Neural cell (in vitro differentiated cells): ENCODE results near the gene TPR.

Experiments
- EP300 ChIP-seq: fragments of 450-650 bp; conservative IDR thresholded peaks from 2 replicates; pipeline ENCODE4 v1.6.1; 2014; ENCODE audit warnings: antibody characterized with exemption, mild to moderate bottlenecking, moderate library complexity; ENCODE audit not compliant: poor library complexity, severe bottlenecking
- EZH2 ChIP-seq: fragments of 200-600, 300-800 bp; shearing (Covaris generic), sonication (generic); IDR thresholded peaks from 2 replicates; pipeline ENCODE4 v1.6.1; 2014; ENCODE audit warnings: antibody characterized with exemption, low read length, borderline replicate concordance, mild to moderate bottlenecking; ENCODE audit not compliant: insufficient read depth, poor library complexity, severe bottlenecking
- MXI1 ChIP-seq: fragments of 450-650 bp; conservative IDR thresholded peaks from 2 replicates; pipeline ENCODE4 v1.6.1; 2014; ENCODE audit warnings: antibody characterized with exemption, mild to moderate bottlenecking; ENCODE audit not compliant: poor library complexity, severe bottlenecking
- POLR2AphosphoS5 ChIP-seq: IDR thresholded peaks from 2 replicates; pipeline ENCODE4 v1.6.1; 2012
- RAD21 ChIP-seq: fragments of 450-650 bp; conservative IDR thresholded peaks from 2 replicates; pipeline ENCODE4 v1.6.1; 2014; ENCODE audit warnings: antibody characterized with exemption, mild to moderate bottlenecking, moderate library complexity
- SMC3 ChIP-seq: fragments of 450-650 bp; conservative IDR thresholded peaks from 2 replicates; pipeline ENCODE4 v1.6.1; 2014; ENCODE audit warnings: antibody characterized with exemption, mild to moderate bottlenecking, moderate library complexity; ENCODE audit not compliant: poor library complexity
- TAF1 ChIP-seq: IDR thresholded peaks from 2 replicates; pipeline ENCODE4 v1.6.1; 2012; ENCODE audit warnings: low read depth
- TF ChIP-seq, protein P1 (sequence below): fragments of 450-650 bp; IDR thresholded peaks from 2 replicates; pipeline ENCODE4 v1.5.1; 2014; ENCODE audit warnings: antibody characterized with exemption, mild to moderate bottlenecking, moderate library complexity; ENCODE audit not compliant: poor library complexity, severe bottlenecking

DNA sequence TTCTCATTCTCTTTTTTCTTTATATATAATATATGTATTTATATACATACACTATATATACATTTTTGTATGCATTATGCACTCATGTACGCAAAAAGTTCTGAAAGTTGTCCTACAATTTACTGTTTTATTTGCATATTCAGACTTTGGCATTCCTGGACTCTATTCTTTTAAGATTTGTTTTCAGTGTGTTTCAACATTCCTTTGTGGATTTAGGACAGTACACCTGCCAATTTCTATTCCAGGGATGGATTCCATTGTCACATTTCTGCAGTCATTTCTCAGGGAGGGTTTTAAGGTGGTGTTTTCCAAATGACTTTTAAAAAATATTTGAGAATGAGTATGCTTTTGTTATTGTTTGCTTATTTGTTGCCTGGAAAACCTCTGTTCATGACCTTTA, 76.2 kb downstream of the TPR start:
- TF ChIP-seq, protein P1, sequence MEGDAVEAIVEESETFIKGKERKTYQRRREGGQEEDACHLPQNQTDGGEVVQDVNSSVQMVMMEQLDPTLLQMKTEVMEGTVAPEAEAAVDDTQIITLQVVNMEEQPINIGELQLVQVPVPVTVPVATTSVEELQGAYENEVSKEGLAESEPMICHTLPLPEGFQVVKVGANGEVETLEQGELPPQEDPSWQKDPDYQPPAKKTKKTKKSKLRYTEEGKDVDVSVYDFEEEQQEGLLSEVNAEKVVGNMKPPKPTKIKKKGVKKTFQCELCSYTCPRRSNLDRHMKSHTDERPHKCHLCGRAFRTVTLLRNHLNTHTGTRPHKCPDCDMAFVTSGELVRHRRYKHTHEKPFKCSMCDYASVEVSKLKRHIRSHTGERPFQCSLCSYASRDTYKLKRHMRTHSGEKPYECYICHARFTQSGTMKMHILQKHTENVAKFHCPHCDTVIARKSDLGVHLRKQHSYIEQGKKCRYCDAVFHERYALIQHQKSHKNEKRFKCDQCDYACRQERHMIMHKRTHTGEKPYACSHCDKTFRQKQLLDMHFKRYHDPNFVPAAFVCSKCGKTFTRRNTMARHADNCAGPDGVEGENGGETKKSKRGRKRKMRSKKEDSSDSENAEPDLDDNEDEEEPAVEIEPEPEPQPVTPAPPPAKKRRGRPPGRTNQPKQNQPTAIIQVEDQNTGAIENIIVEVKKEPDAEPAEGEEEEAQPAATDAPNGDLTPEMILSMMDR, result no peak
- TF ChIP-seq EZH2, result no peak
- no peak for TF ChIP-seq EP300
- TF ChIP-seq POLR2AphosphoS5, result no peak
- no peak for TF ChIP-seq RAD21
- TF ChIP-seq MXI1, result no peak
- no peak for TF ChIP-seq SMC3
- TF ChIP-seq TAF1, result no peak
